DOHH2 (cell line): ENCODE data around the gene ISLR2.
"Not testable (repeated sequence)": the region's sequence is repeated elsewhere in the genome, so short reads cannot be mapped to it uniquely, and the experiment has no call there.

ENCODE experiments used
- CTCF ChIP-seq: fragments of 200-600 bp; sonication (generic); IDR thresholded peaks from one replicate; pipeline ENCODE4 v1.5.1; 2014; ENCODE audit warnings: antibody characterized with exemption, mild to moderate bottlenecking, low read depth, low read length; ENCODE audit not compliant: poor library complexity, severe bottlenecking
- EZH2phosphoT487 ChIP-seq: fragments of 200-600 bp; sonication (generic); IDR thresholded peaks from 2 replicates; pipeline ENCODE4 v1.6.1; 2017; ENCODE audit warnings: borderline replicate concordance, mild to moderate bottlenecking, antibody characterized with exemption, low read length, moderate library complexity, mixed read lengths

- TF ChIP-seq CTCF, EZH2phosphoT487: not testable (repeated sequence)
Measured at GRCh38 chr15:74095610-74096009, 34.8 kb upstream of the ISLR2 start.
